Calu3 (cell line): ENCODE data around the gene SGCD. TPM values are rescaled to one million over a fixed set of nuclear protein-coding genes. Genes with fewer than 3 reads are reported as not detected.

Experiments used
- BruUV-seq: library from RNA; stranded (reverse); fragments of 400-500 nt; replicated peaks from 2 replicates; lab custom pipeline; 2021; lab: Mats Ljungman, UMichigan
- CTCF ChIA-PET: fragments of 300-600 bp; sonication (Branson Sonifier 250); formaldehyde crosslinking; loops from one replicate; lab custom pipeline; 2022; ENCODE audit warnings: antibody characterized with exemption; lab: Charles Lee
- DNase-seq: peaks from one replicate; pipeline ENCODE4 v3.0.0; 2022
- H3K27ac Mint-ChIP-seq: one replicate; pipeline ENCODE4 v1.8.0; 2022; ENCODE audit warnings: mixed read lengths; ENCODE audit not compliant: unreplicated experiment
- H3K27me3 Mint-ChIP-seq: one replicate; pipeline ENCODE4 v1.8.0; 2022; ENCODE audit warnings: mixed read lengths; ENCODE audit not compliant: unreplicated experiment
- H3K36me3 Mint-ChIP-seq: one replicate; pipeline ENCODE4 v1.8.0; 2022; ENCODE audit warnings: mild to moderate bottlenecking, moderate library complexity, mixed read lengths; ENCODE audit not compliant: insufficient read depth, unreplicated experiment
- H3K4me1 Mint-ChIP-seq: one replicate; pipeline ENCODE4 v1.8.0; 2022; ENCODE audit warnings: mild to moderate bottlenecking, low read depth, mixed read lengths; ENCODE audit not compliant: unreplicated experiment
- H3K4me3 Mint-ChIP-seq: one replicate; pipeline ENCODE4 v1.8.0; 2022; ENCODE audit warnings: mild to moderate bottlenecking, low read depth, moderate library complexity, mixed read lengths; ENCODE audit not compliant: unreplicated experiment
- H3K9me3 Mint-ChIP-seq: one replicate; pipeline ENCODE4 v1.8.0; 2022; ENCODE audit warnings: low read depth, mixed read lengths; ENCODE audit not compliant: unreplicated experiment
- CTCF ChIP-seq: fragments of 200-600 bp; IDR thresholded peaks from one replicate; pipeline ENCODE4 v1.8.0; 2022; ENCODE audit warnings: antibody characterized with exemption; ENCODE audit not compliant: unreplicated experiment
- intact Hi-C: fragments of 100-400 bp; cut with micrococcal nuclease; formaldehyde crosslinking; loops from one replicate; pipeline ENCODE4 v1.10.0; 2022; ENCODE audit not compliant: unreplicated experiment
- total RNA-seq: library from RNA; stranded (reverse); gene quantifications from 2 replicates; pipeline ENCODE4 v1.2.3, GENCODE V29; 2022

SGCD gene
- total RNA-seq, 1 experiment from 2014 or later, result not detected

- Mint-ChIP-seq H3K27me3 (peaks cover 52% of the 10 kb centered on the region), H3K4me1 (no peaks in the 10 kb centered on the region), H3K36me3 (no peaks in the 10 kb centered on the region), H3K27ac (no peak overlapping the region), H3K9me3 (no peaks in the 10 kb centered on the region), H3K4me3 (no peak overlapping the region)
- no peak for DNase-seq
- BruUV-seq, result no TSS peak
- CTCF ChIA-PET, result interaction anchor here (0.7 kb wide), 1 partner anchor 110 kb away, joined by 3 read pairs; no protein-coding TSS in a partner anchor
- TF ChIP-seq CTCF, result no peak
- intact Hi-C loops, result no loop called here
These were observed 360.6 kb downstream of the SGCD start for GRCh38 chr5:156687514-156687913.

- TF ChIP-seq CTCF, result no peak
- no peak overlapping the region for H3K27ac Mint-ChIP-seq
- no TSS peak for BruUV-seq
- H3K9me3 Mint-ChIP-seq, result no peaks in the 10 kb centered on the region
- no peak for DNase-seq
- H3K4me1 Mint-ChIP-seq, result peaks cover 16% of the 10 kb centered on the region
- no peaks in the 10 kb centered on the region for H3K36me3 Mint-ChIP-seq
- intact Hi-C loops, result loop anchor here (5.0 to 10.0 kb wide), 2 partner anchors 106 to 363 kb away; partner anchors contain the start of gene HAVCR1
- peaks cover 23% of the 10 kb centered on the region for H3K27me3 Mint-ChIP-seq
- CTCF ChIA-PET, result no interaction called here
- no peak overlapping the region for H3K4me3 Mint-ChIP-seq
These were observed 364.6 kb downstream of the SGCD start for GRCh38 chr5:156691572-156691971.

GRCh38 chr5:156693113-156693512 is 366.1 kb downstream of the SGCD start:
- intact Hi-C loops, result loop anchor here (5.0 to 10.0 kb wide), 2 partner anchors 104 to 362 kb away; partner anchors contain the start of gene HAVCR1
- no TSS peak for BruUV-seq
- H3K9me3 Mint-ChIP-seq, result no peaks in the 10 kb centered on the region
- TF ChIP-seq CTCF, result no peak
- H3K36me3 Mint-ChIP-seq, result no peaks in the 10 kb centered on the region
- H3K4me1 Mint-ChIP-seq, result peaks cover 16% of the 10 kb centered on the region
- CTCF ChIA-PET, result interaction anchor here (0.8 kb wide), 1 partner anchor 37 kb away, joined by 3 read pairs; no protein-coding TSS in a partner anchor
- no peak overlapping the region for H3K4me3 Mint-ChIP-seq
- no peak for DNase-seq
- H3K27ac Mint-ChIP-seq, result no peak overlapping the region
- peaks cover 13% of the 10 kb centered on the region for H3K27me3 Mint-ChIP-seq

- H3K36me3 Mint-ChIP-seq, result no peaks in the 10 kb centered on the region
- no peak overlapping the region for H3K27ac Mint-ChIP-seq
- no peak overlapping the region for H3K4me3 Mint-ChIP-seq
- peaks cover 24% of the 10 kb centered on the region for H3K4me1 Mint-ChIP-seq
- DNase-seq, result no peak
- no TSS peak for BruUV-seq
- no peak for TF ChIP-seq CTCF
- no peaks in the 10 kb centered on the region for H3K9me3 Mint-ChIP-seq
- intact Hi-C loops, result loop anchor here (5.0 to 10.0 kb wide), 2 partner anchors 103 to 360 kb away; partner anchors contain the start of gene HAVCR1
- CTCF ChIA-PET, result interaction anchor here (1.2 kb wide), 1 partner anchor 9 kb away, joined by 3 read pairs; no protein-coding TSS in a partner anchor
- H3K27me3 Mint-ChIP-seq, result peaks cover 4% of the 10 kb centered on the region
These were observed 367.6 kb downstream of the SGCD start for GRCh38 chr5:156694598-156694997.
